ENCODE results near the gene CAAP1.

The CAAP1 gene

GRCh38 chr9:26935847-26936246 is 43.2 kb upstream of the CAAP1 start:
- TF ChIP-seq EP300 (IDR thresholded peaks at IDR 0.05; ENCODE audit: borderline replicate concordance) (no peak), YY1 (IDR thresholded peaks at IDR 0.05; ENCODE audit: low read depth) (no peak), REST (IDR thresholded peaks at IDR 0.05; ENCODE audit: low read depth) (no peak), EGR1 (IDR thresholded peaks at IDR 0.05) (no peak), FOXM1 (IDR thresholded peaks at IDR 0.05; ENCODE audit: borderline replicate concordance, low read depth) (no peak), CREB1 (IDR thresholded peaks at IDR 0.05; ENCODE audit: low read depth) (no peak), TAF1 (IDR thresholded peaks at IDR 0.05; ENCODE audit: low read depth) (no peak), MAX (IDR thresholded peaks at IDR 0.05) (no peak), NFIC (IDR thresholded peaks at IDR 0.05) (no peak), TEAD4 (IDR thresholded peaks at IDR 0.05) (no peak), TCF12 (IDR thresholded peaks at IDR 0.05; ENCODE audit: low read depth) (no peak), USF1 (IDR thresholded peaks at IDR 0.05) (no peak), RAD21 (IDR thresholded peaks at IDR 0.05; ENCODE audit: low read depth) (no peak), ZBTB7A (IDR thresholded peaks at IDR 0.05; ENCODE audit: low read depth) (no peak), CEBPB (IDR thresholded peaks at IDR 0.05) (no peak)

- TF ChIP-seq FOXM1 (IDR thresholded peaks at IDR 0.05; ENCODE audit: borderline replicate concordance, low read depth), result no peak
- TF ChIP-seq CEBPB (IDR thresholded peaks at IDR 0.05), result no peak
- TF ChIP-seq USF1 (IDR thresholded peaks at IDR 0.05), result no peak
- TF ChIP-seq EP300 (IDR thresholded peaks at IDR 0.05; ENCODE audit: borderline replicate concordance), result no peak
- TF ChIP-seq REST (IDR thresholded peaks at IDR 0.05; ENCODE audit: low read depth), result no peak
- TF ChIP-seq YY1 (IDR thresholded peaks at IDR 0.05; ENCODE audit: low read depth), result no peak
- TF ChIP-seq TAF1 (IDR thresholded peaks at IDR 0.05; ENCODE audit: low read depth), result no peak
- no peak for TF ChIP-seq TCF12 (IDR thresholded peaks at IDR 0.05; ENCODE audit: low read depth)
- no peak for TF ChIP-seq MAX (IDR thresholded peaks at IDR 0.05)
- TF ChIP-seq CREB1 (IDR thresholded peaks at IDR 0.05; ENCODE audit: low read depth), result no peak
- no peak for TF ChIP-seq RAD21 (IDR thresholded peaks at IDR 0.05; ENCODE audit: low read depth)
- no peak for TF ChIP-seq ZBTB7A (IDR thresholded peaks at IDR 0.05; ENCODE audit: low read depth)
- TF ChIP-seq TEAD4 (IDR thresholded peaks at IDR 0.05), result no peak
Observed at GRCh38 chr9:26928902-26929495, 36.4 kb upstream of the CAAP1 start.

GRCh38 chr9:26925609-26926008 is 33.0 kb upstream of the CAAP1 start:
- TF ChIP-seq CEBPB (IDR thresholded peaks at IDR 0.05), result no peak
- TF ChIP-seq CREB1 (IDR thresholded peaks at IDR 0.05; ENCODE audit: low read depth), result no peak
- no peak for TF ChIP-seq EP300 (IDR thresholded peaks at IDR 0.05; ENCODE audit: borderline replicate concordance)
- TF ChIP-seq YY1 (IDR thresholded peaks at IDR 0.05; ENCODE audit: low read depth), result no peak
- TF ChIP-seq NFIC (IDR thresholded peaks at IDR 0.05), result no peak
- TF ChIP-seq TAF1 (IDR thresholded peaks at IDR 0.05; ENCODE audit: low read depth), result no peak
- no peak for TF ChIP-seq REST (IDR thresholded peaks at IDR 0.05; ENCODE audit: low read depth)
- no peak for TF ChIP-seq USF1 (IDR thresholded peaks at IDR 0.05)
- TF ChIP-seq RAD21 (IDR thresholded peaks at IDR 0.05; ENCODE audit: low read depth), result no peak
- no peak for TF ChIP-seq EGR1 (IDR thresholded peaks at IDR 0.05)
- no peak for TF ChIP-seq ZBTB7A (IDR thresholded peaks at IDR 0.05; ENCODE audit: low read depth)

GRCh38 chr9:26919698-26920097 is 27.1 kb upstream of the CAAP1 start:
- TF ChIP-seq TAF1 (IDR thresholded peaks at IDR 0.05; ENCODE audit: low read depth) (no peak), RAD21 (IDR thresholded peaks at IDR 0.05; ENCODE audit: low read depth) (no peak), TEAD4 (IDR thresholded peaks at IDR 0.05) (no peak), EP300 (IDR thresholded peaks at IDR 0.05; ENCODE audit: borderline replicate concordance) (no peak), CREB1 (IDR thresholded peaks at IDR 0.05; ENCODE audit: low read depth) (no peak), FOXM1 (IDR thresholded peaks at IDR 0.05; ENCODE audit: borderline replicate concordance, low read depth) (no peak), EGR1 (IDR thresholded peaks at IDR 0.05) (no peak), NFIC (IDR thresholded peaks at IDR 0.05) (no peak), YY1 (IDR thresholded peaks at IDR 0.05; ENCODE audit: low read depth) (no peak), ZBTB7A (IDR thresholded peaks at IDR 0.05; ENCODE audit: low read depth) (no peak), USF1 (IDR thresholded peaks at IDR 0.05) (no peak), TCF12 (IDR thresholded peaks at IDR 0.05; ENCODE audit: low read depth) (no peak), CEBPB (IDR thresholded peaks at IDR 0.05) (no peak), MAX (IDR thresholded peaks at IDR 0.05) (no peak), REST (IDR thresholded peaks at IDR 0.05; ENCODE audit: low read depth) (no peak)

Measured in Ishikawa (cell line).